Measurements from ENCODE around the gene CWC22.
"Not testable (repeated sequence)": the region's sequence is repeated elsewhere in the genome, so short reads cannot be mapped to it uniquely, and the experiment has no call there.

The CWC22 gene

GRCh38 chr2:179936141-179936540 is 71.0 kb downstream of the CWC22 start:
- Histone ChIP-seq H3K36me3 (ENCODE audit: insufficient read depth, low read length) (no peaks in the 10 kb centered on the region), H3K4me2 (ENCODE audit: insufficient read depth, low read length) (no peak overlapping the region), H3K27me3 (ENCODE audit: insufficient read depth, low read length, poor library complexity) (no peaks in the 10 kb centered on the region), H3K9ac (ENCODE audit: low read depth, low read length) (no peak overlapping the region), H3K4me1 (ENCODE audit: insufficient read depth, low read length) (no peaks in the 10 kb centered on the region), H3K9me3 (ENCODE audit: insufficient read depth, low read length, severe bottlenecking) (no peaks in the 10 kb centered on the region), H3K27ac (ENCODE audit: low read length) (no peak overlapping the region), H3K4me3 (ENCODE audit: low read depth in 1 of 2, low read length in 2 of 2) (no peak overlapping the region), H4K20me1 (ENCODE audit: insufficient read depth, low read length) (no peaks in the 10 kb centered on the region), H3K79me2 (ENCODE audit: insufficient read depth, low read length) (no peaks in the 10 kb centered on the region), H2AFZ (ENCODE audit: low read depth, low read length) (no peak overlapping the region)
- TF ChIP-seq EZH2 (IDR thresholded peaks at IDR 0.05; ENCODE audit: borderline replicate concordance, low read depth, low read length, severe bottlenecking) (no peak), CTCF (IDR thresholded peaks at IDR 0.05; ENCODE audit: borderline replicate concordance, extremely low read depth, low read length, poor library complexity, severe bottlenecking) (no peak)
- DNase-seq: no peak
- ATAC-seq (ENCODE audit: insufficient read depth, low read depth): no peak

- H3K79me2 ChIP-seq (ENCODE audit: insufficient read depth, low read length): no peaks in the 10 kb centered on the region
- H2AFZ ChIP-seq (ENCODE audit: low read depth, low read length): no peak overlapping the region
- no peaks in the 10 kb centered on the region for H3K27me3 ChIP-seq (ENCODE audit: insufficient read depth, low read length, poor library complexity)
- no peaks in the 10 kb centered on the region for H3K9me3 ChIP-seq (ENCODE audit: insufficient read depth, low read length, severe bottlenecking)
- no peaks in the 10 kb centered on the region for H3K36me3 ChIP-seq (ENCODE audit: insufficient read depth, low read length)
- DNase-seq (no peak), ATAC-seq (ENCODE audit: insufficient read depth, low read depth) (no peak)
- TF ChIP-seq EZH2 (IDR thresholded peaks at IDR 0.05; ENCODE audit: borderline replicate concordance, low read depth, low read length, severe bottlenecking): no peak
- no peak for TF ChIP-seq CTCF (IDR thresholded peaks at IDR 0.05; ENCODE audit: borderline replicate concordance, extremely low read depth, low read length, poor library complexity, severe bottlenecking)
- H3K4me1 ChIP-seq (ENCODE audit: insufficient read depth, low read length): no peaks in the 10 kb centered on the region
- no peak overlapping the region for H3K27ac ChIP-seq (ENCODE audit: low read length)
- no peak overlapping the region for H3K9ac ChIP-seq (ENCODE audit: low read depth, low read length)
- no peak overlapping the region for H3K4me3 ChIP-seq (ENCODE audit: low read depth in 1 of 2, low read length in 2 of 2)
- no peaks in the 10 kb centered on the region for H4K20me1 ChIP-seq (ENCODE audit: insufficient read depth, low read length)
- no peak overlapping the region for H3K4me2 ChIP-seq (ENCODE audit: insufficient read depth, low read length)
These were observed 74.3 kb downstream of the CWC22 start for GRCh38 chr2:179932786-179933185.

- Histone ChIP-seq H3K27me3 (ENCODE audit: insufficient read depth, low read length, poor library complexity) (no peaks in the 10 kb centered on the region), H3K36me3 (ENCODE audit: insufficient read depth, low read length) (no peaks in the 10 kb centered on the region), H3K9ac (ENCODE audit: low read depth, low read length) (no peak overlapping the region), H3K4me1 (ENCODE audit: insufficient read depth, low read length) (no peaks in the 10 kb centered on the region), H3K4me3 (ENCODE audit: low read depth in 1 of 2, low read length in 2 of 2) (no peak overlapping the region), H2AFZ (ENCODE audit: low read depth, low read length) (no peak overlapping the region), H4K20me1 (ENCODE audit: insufficient read depth, low read length) (no peaks in the 10 kb centered on the region), H3K79me2 (ENCODE audit: insufficient read depth, low read length) (no peaks in the 10 kb centered on the region), H3K4me2 (ENCODE audit: insufficient read depth, low read length) (no peak overlapping the region), H3K27ac (ENCODE audit: low read length) (no peak overlapping the region), H3K9me3 (ENCODE audit: insufficient read depth, low read length, severe bottlenecking) (no peaks in the 10 kb centered on the region)
- DNase-seq (no peak), ATAC-seq (ENCODE audit: insufficient read depth, low read depth) (no peak)
- TF ChIP-seq CTCF (IDR thresholded peaks at IDR 0.05; ENCODE audit: borderline replicate concordance, extremely low read depth, low read length, poor library complexity, severe bottlenecking) (no peak), EZH2 (IDR thresholded peaks at IDR 0.05; ENCODE audit: borderline replicate concordance, low read depth, low read length, severe bottlenecking) (no peak)
These were observed 75.6 kb downstream of the CWC22 start for GRCh38 chr2:179931502-179931901.

- not testable (repeated sequence) for H3K27ac ChIP-seq (ENCODE audit: low read length); H3K27me3 ChIP-seq (ENCODE audit: insufficient read depth, low read length, poor library complexity); DNase-seq; H3K36me3 ChIP-seq (ENCODE audit: insufficient read depth, low read length); H3K4me2 ChIP-seq (ENCODE audit: insufficient read depth, low read length); H2AFZ ChIP-seq (ENCODE audit: low read depth, low read length); H3K4me3 ChIP-seq (ENCODE audit: low read depth in 1 of 2, low read length in 2 of 2); H4K20me1 ChIP-seq (ENCODE audit: insufficient read depth, low read length); H3K9ac ChIP-seq (ENCODE audit: low read depth, low read length); H3K79me2 ChIP-seq (ENCODE audit: insufficient read depth, low read length); H3K9me3 ChIP-seq (ENCODE audit: insufficient read depth, low read length, severe bottlenecking); H3K4me1 ChIP-seq (ENCODE audit: insufficient read depth, low read length); ATAC-seq (ENCODE audit: insufficient read depth, low read depth)
These were observed 77.1 kb downstream of the CWC22 start for GRCh38 chr2:179929997-179930396.

Data from DND-41 (cell line).